HG03460 (cell line): ENCODE measurements around the gene CANX.
A peak's percentile ranks its signal among the peaks of the same experiment; 100 is the strongest.

ENCODE experiments used
- ATAC-seq: cut with Tn5 transposase; IDR thresholded peaks from one replicate; pipeline ENCODE4 v1.9.1; 2021; ENCODE audit not compliant: unreplicated experiment

The CANX gene

DNA sequence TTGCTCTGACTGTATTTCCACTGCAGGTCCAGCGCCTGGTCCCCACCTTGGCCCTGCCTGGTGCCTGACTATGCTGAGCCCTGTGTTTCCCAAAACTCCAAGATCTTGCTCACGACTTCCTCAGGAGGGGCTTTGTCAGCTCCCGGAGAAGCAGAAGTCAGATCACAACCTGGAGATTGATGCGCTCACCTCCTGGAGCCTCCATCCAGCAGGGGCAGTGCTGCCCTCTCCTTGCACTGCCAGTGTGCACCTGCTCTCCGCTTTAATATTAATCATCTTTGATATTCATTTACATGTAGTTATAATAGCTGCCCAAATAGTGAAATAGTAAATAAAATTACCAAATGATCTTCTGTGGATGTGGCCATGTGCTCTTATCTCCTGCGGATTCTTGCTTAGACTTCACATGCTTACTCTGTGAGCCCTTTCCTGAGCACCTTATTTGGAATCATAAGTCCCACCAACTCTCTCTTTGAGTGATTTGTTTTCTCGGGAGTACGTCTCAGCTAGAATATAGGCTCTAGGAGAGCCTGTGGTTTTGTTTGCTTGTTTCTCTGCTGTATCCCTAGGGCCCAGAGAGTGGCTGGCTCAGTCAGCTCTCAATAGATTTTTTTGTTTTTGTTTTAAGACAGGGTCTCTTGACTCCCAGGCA lies 51.2 kb downstream of the CANX start:
- no peak for ATAC-seq

DNA sequence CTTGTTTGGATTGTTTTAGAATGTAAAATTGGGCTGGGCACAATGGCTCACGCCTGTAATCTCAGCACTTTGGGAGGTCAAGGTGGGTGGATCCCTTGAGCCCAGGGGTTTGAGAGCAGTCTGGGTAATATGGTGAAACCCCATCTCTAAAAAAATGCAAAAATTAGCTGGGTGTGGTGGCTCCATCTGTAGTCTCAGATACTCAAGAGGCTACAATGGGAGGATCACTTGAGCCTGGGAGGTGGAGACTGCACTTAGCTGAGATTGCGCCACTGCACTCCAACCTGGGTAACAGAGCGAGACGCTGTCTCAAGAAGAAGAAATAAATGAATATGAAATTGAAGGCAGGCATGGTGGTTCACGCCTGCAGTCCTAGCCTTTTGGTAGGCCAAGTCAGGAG lies 55.2 kb downstream of the CANX start:
- no peak for ATAC-seq

DNA sequence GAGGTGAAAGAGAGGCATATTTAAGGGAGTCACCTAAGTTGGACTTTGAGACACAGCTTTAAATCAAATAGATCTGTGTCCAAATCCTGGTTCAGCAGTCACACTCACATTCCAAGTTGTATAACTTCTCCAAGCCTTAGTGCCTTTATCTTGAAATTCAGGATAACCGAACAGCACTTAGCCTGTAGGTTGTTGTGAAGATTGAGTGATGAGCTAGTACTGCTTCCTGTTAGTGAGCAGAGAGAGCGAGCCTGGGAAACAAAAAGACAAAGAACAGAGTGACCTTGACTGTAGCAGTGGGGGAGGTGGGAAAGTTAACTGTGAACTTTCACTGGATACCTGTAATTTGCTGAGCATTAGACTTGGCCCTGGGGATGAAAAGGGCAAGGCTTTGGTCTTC lies 56.3 kb downstream of the CANX start:
- ATAC-seq: no peak

DNA sequence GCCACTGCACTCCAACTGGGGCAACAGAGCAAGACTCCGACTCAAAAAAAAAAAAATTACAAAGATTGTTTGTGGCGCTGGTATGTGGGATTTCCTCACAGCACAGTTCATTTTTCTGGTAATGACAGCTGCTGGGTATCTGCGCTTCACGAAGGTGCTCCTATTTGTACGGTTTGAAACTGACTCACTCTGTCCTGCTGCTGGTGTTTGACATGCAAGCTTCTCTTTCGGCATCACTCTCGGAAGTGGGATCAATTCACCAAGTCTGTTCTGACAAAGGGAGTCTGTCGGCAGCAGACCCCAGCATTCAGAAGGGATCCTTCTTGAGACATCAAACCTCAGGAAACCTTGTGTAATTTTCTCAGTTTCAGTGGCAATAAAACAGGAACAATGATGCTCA lies 60.2 kb downstream of the CANX start:
- ATAC-seq: no peak

DNA sequence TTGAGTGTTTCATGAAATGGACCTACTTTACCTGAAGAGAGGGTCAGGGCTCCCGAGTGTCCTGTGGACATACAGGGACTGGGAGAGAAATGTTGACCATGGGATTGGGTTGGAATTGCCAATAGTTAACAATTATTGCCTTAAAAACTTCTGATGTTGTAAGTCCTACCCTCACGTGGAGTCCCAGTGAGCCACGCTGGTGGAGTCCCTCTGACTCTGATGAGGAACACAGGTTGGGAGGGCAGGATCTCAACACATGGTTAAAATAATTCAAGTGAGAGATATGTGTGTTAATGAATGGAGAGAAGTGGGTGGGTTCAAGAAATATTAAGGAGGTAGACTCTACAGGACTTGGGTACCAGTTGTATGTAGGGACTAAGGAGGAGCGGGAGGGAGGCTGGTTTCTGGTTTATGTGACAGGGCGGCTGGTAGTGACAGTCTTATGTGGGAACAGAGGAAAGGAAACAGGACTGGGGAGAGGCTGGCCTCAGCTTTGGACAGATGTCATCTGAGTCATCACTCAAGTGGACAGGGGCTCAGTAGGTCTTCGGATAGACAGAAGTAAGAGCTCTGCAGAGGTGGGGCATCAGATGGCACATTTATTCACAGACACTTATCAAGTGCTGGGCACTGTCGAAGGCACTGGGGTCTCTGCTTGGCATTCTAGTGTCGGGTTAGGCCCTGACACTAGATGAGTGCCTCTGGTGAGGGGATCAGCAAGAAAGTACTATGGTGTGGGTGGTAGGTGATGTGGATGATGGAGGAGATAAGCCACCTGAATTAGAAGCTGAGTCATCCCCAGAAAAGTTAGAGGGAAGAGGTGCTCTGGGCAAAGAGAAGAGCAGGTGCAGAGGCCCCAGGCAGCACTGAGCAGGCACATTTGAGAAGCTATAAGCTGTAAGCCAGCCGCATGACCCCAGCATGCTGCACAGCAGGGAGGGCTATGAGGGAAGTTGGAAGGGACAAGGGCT lies 61.1 kb downstream of the CANX start:
- ATAC-seq: no peak

DNA sequence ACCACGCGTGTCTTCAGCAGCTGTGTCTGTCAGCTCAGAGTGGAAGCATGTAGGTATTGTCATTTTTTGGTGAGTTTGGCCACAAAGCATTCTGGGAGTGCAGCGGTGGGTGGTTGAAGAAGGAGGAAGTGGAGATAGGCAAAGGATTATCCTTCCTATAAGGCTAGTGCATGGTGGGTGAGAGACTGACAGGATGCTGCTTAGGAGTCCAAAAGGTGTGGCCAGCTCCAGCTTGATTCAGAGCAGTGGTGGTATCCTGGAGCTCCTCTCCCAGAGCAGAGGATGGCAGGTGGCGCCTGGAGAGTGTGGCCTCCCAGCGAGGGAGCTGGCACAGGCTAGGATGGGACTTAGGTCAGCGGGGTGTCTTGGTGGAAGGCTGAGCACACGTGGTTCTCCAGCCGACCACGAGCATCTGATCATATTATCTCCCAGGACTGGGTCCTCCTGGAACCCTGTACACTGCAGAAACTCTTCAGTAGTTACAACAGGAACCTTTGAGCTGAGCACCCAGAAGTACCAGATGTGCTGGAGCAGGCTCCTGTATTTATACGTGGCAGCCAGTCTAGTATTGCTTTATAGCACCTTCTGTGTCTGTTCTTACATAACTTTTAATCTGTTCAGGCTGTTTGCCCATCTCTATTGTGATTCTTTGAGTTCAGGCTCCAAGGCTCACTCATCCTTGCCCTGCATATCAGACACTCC lies 63.5 kb downstream of the CANX start:
- ATAC-seq: no peak

DNA sequence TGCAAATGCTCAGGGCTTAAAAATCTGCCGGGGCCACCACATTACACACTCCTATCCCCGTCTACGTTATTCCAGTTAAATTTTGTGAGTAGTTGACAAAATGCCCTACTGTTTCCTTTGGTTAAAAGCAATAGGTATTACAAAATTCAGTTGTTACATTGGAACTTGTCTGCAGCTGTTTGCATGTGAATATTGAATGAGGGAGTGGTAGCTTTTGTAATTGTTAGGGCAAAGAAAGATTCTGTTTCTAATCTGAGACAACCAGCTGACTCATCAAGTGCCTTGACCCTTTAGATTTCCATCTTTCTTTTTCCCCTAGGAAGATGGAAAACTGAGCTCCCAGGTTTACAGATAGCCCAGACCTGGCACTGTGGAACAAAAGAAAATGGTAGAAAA lies 64.0 kb downstream of the CANX start:
- no peak for ATAC-seq

DNA sequence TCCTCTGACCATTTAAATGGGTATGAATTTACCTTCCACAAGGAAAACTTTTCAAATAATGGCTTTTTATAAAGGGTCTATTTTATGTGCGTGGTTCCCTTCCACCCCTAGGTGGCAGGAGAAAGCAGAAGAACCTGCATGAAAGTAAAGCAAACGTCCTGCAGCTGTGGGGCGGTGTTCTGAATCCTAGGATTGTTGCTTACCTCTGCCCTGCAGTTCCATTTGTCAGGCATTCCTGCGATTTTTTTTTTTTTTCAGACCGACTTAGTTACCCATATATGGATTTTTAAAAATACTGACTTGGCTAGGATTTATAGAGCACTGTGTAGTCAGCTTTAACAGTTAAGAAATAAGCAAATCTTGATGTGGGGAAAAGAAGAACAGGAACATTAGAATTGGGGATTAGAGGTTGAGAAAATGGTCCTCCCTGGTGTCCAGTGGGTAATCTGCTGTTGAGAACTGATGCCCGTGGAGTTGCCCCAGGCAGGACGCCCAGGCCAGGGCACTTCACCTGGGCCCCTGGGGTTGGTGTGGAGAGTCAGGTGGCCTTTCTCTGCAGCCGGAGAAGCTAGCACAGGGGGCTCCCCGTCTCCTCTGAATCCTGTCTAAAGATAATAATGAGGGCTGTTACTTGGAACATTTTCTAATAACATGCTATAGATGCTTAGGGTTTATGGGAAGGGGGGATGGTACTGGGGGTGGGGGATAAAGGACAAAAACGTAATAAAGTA lies 64.6 kb downstream of the CANX start:
- ATAC-seq: peak; percentile 50

DNA sequence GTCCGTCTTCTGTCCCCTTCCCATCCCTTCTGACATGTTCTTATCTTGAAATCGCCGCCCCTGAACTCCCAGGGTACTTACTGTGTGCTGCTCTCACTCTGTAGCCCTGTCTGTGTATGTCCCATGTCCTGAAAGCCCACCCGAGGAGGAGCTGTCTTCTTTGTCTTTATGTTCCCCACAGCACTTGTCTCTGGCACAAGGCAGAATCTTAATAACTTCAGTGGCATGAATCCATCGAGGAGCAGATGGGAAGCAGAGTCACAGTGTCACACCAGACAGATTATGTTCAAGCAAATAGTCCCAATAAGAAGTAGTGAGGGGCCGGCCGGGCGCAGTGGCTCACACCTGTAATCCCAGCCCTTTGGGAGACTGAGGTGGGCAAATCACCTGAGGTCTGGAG lies 65.3 kb downstream of the CANX start:
- ATAC-seq: no peak

DNA sequence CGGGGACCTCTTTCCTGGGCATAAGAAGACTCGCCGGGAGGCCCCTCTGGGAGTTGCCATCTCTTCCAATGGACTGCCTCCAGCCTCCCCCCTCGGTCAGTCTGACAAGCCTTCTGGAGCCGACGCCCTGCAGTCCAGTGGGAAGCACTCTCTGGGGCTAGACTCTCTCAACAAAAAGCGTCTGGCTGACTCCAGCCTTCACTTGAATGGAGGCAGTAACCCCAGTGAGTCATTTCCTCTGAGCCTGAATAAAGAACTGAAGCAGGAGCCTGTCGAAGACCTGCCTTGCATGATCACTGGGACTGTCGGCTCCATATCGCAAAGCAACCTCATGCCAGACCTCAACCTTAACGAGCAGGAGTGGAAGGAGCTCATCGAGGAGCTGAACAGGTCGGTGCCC lies 66.6 kb downstream of the CANX start:
- no peak for ATAC-seq

DNA sequence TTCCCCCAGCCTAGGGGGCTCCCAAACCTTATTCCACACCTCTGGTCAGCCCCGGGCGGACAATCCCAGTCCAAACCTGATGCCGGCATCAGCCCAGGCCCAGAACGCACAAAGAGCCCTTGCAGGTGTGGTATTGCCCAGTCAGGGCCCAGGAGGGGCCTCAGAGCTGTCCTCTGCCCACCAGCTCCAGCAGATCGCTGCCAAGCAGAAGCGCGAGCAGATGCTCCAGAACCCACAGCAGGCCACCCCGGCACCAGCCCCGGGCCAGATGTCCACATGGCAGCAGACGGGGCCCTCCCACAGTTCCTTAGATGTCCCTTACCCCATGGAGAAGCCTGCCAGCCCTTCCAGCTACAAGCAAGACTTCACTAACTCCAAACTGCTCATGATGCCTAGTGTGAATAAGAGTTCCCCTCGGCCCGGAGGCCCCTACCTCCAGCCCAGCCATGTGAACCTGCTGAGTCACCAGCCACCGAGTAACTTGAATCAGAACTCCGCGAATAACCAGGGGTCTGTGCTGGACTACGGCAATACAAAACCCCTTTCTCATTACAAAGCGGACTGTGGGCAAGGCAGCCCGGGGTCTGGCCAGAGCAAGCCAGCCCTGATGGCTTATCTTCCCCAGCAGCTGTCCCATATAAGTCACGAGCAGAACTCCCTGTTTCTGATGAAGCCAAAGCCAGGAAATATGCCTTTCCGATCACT lies 67.4 kb downstream of the CANX start:
- no peak for ATAC-seq

DNA sequence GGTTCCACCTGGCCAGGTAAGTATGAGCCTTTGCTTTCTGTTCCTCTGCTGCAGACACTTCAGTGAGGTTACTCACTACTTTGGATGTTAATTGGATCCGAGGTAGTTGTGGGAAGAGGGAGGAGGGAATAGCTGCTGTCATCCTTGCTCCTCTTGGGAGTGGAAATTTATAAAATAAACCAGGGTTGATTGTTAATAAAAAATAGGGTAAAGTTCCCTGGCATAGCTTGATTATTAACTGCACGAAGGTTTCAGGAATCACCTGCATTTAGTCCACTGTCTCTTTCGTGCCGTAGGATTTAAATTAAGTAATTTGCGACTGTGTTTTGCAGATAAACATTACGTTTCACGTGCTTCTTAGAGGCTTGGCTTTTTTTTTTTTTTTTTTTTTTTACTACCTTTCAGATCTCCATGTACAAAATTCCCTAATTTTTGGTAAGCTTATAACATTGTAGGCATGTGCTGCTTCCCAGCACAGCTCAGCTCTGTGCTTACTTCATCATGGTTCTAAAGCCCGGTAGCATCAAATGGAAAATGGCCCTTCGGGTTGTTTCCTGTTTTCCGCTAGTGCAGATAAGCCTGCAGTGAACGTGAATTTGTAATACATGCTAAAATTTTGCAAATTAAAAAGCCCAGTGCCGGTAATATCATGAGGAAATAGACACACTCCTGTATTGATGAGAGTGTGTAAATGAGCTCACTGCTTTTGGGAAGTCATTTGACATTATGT lies 68.1 kb downstream of the CANX start:
- no peak for ATAC-seq

DNA sequence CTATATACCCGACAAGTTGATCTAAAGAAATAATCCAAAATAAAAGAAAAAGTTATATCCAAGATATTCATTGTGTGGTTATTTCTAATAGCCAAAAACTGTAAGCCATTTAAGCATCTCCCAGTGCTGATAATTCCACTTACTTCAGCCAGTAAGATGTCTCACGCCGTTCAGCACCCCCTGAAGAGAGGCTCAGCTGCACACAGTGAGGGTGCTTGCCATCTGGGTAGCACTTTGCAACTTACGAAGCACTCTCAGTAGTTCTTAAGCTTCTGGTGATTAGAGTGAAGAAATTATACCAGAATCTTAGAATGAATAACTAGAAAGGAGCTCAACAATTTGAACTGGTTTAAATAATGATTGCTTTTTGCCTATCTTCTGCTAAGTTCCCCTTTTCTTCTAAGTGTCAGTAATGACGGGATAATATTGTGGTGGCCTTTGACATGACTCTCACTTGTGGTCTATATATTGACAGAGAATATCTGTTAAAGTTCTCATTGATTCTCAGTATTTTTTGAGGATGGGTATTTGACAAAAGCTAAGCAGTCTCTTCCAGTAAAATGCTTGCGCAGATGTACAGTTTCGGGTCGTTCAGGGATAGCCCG lies 68.8 kb downstream of the CANX start:
- no peak for ATAC-seq

DNA sequence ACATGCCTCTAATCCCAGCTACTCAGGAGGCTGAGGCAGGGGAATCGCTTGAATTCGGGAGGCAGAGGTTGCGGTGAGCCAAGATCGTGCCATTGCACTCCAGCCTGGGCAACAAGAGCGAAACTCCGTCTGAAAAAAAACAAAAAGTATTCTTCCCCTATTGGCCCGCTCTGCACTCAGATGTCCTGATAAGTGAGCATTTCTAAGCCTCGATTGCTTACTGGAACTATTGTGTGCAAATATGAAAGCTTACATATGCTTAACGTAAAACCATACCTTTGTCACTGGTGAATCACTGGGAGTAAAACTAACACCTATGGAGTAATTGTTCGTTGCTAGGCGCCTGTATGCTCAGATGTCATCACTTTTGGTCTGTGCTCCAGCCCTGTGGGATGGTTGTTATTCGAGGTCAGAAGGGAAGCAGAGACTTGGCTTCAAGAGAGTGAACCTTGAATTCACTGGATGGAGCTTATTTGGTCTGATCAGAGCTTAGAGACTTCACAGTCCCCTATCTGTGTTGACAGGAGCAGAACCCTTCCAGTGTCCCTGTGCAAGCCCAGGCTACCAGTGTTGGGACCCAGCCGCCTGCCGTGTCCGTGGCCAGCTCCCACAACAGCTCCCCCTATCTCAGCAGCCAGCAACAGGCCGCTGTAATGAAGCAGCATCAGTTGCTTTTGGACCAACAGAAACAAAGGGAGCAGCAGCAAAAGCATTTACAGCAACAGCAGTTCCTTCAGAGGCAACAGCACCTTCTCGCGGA lies 69.7 kb downstream of the CANX start:
- no peak for ATAC-seq

DNA sequence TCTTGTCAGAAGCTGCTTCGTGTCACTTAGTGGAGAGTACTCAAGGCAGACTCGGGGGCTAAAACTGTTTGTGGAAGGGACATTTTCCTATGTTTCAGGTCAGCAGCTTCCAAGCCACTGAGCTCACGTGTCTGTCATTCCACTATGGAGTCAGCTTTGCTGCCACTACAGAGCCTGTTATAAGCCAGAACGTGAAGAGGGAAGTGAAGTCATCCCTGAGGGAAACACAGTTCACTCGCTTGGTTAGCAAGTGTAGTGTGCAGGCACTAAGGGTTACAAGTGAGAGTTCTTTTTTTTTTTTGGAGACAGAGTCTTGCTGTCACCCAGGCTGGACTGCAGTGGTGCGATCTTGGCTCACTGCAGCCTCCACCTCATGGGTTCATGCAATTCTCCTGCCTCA lies 70.5 kb downstream of the CANX start:
- ATAC-seq: no peak

DNA sequence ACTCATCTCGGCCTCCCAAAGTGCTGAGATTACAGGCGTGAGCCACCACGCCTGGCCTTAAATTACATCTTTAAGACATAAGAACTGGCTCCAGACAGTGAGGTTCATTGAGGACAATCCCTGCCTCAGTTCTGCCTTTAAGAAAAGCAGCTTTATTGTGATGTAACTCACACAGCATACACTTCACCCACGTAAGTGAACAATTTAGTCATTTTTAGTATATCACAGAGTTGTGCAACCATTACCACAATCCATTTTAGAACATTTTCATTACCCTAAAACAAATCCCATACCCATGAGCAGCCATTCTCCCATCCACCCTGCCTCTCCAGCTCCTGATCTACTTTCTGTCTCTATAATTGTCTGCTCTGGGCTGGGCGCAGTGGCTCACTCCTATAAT lies 71.0 kb downstream of the CANX start:
- no peak for ATAC-seq

DNA sequence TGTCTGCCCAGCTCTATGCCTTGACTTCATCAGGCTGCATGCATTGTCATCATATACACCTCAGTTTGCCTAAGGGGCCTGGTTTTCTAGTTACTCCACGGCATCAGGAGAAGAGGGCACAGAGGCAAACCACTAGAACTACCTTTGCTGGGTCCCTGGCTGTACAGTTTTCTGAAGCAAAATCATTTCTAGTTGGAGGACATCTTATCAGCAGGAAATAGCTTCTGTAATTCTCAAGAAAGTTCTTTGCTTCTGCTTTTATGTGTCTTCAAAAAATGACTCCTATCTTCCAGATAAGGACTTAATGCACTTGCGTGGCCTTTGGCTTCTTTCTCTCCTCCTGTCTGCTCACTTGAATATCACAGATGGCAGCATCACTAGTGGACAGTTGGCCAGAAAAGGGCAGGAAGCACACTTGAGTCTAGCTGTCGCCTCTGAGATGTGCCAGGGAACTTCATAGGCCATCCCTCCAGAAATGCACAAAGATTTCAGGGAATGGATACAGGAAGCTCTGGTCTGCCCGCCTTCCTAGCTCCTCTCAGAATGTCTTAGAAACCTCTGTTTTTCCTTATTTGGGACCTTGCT lies 72.6 kb downstream of the CANX start:
- no peak for ATAC-seq

DNA sequence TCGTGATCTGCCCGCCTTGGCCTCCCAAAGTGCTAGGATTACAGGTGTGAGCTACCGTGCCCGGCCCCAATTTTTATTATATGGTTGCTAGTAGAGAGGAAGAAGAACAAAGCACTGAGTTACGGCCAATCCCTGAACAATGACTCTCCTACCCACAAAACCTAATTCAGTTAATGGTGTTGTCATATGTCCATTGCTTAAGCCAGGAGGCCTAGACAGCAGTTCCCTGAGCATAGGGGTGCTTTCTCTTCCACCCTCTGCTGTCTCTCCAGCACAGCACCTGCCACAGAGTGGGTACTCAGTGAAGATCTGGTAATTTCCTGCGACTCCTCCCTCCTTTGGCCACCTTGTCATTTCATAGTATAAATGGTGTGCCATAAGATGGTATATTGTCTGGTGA lies 73.6 kb downstream of the CANX start:
- no peak for ATAC-seq

DNA sequence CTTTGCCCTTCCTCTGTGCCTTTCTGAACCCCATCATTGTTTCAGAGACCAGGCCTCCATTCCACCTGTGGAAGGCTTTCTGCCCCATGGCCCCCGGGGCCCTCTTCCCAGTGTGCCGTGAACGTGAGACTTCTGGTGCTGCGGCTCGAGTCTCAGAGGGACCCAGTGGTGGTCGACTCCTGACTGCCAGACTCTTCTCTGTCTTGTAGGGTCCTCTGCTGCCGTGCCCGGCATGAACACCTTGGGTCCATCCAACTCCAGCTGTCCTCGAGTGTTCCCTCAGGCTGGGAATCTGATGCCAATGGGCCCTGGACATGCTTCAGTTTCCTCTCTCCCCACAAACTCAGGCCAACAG lies 74.9 kb downstream of the CANX start:
- ATAC-seq: no peak
